Body of pancreas (tissue), 4 donors: ENCODE results near the gene CAPN8. TPM values are rescaled to one million over a fixed set of nuclear protein-coding genes. Genes with fewer than 3 reads are reported as not detected.

Source experiments
- ATAC-seq: fragments of 150-250 bp; one replicate; pipeline ENCODE4 v1.9.1; 2016
- DNase-seq, 4 donors: peaks; one replicate each; pipeline ENCODE4 v3.0.0-alpha.2; 2019
- H3K27ac ChIP-seq, 4 donors: fragments of 200-600 bp; sonication (generic); 1 replicate in 3 of 4; 2 replicates in 1 of 4; pipeline versions ENCODE4 v1.5.1 to v1.6.1; 2016 to 2019; ENCODE audit warnings: mild to moderate bottlenecking in 1 of 4, mixed read lengths in 1 of 4, moderate library complexity in 1 of 4
- H3K27me3 ChIP-seq, 2 donors: fragments of 200-600 bp; sonication (generic); one replicate each; pipeline ENCODE4 v1.6.0; 2016; ENCODE audit warnings: mild to moderate bottlenecking in 1 of 2
- H3K36me3 ChIP-seq, 2 donors: fragments of 200-600 bp; sonication (generic); replicated peaks in 1 of 2; 2 replicates each; pipeline ENCODE4 v1.5.1; 2016; ENCODE audit warnings: low read depth in 2 of 2; ENCODE audit not compliant: insufficient read depth in 1 of 2
- H3K4me1 ChIP-seq: fragments of 200-600 bp; sonication (generic); one replicate; pipeline ENCODE4 v1.6.0; 2016
- H3K4me3 ChIP-seq, 2 donors: fragments of 200-600 bp; sonication (generic); 1 replicate in 1 of 2; 2 replicates in 1 of 2; pipeline ENCODE4 v1.5.1; 2016 to 2019
- H3K9me3 ChIP-seq, 3 donors: fragments of 200-600 bp; sonication (generic); 1 replicate in 2 of 3; 2 replicates in 1 of 3; pipeline ENCODE4 v1.5.1; 2016
- POLR2A ChIP-seq, 3 donors: fragments of 450-650 bp; IDR thresholded peaks; one replicate each; pipeline ENCODE4 v1.6.1; 2016; ENCODE audit warnings: antibody characterized with exemption in 3 of 3, mild to moderate bottlenecking in 2 of 3
- WGBS, 2 donors: methylation state at CpG; one replicate each; pipeline ENCODE4 v1.1.5; 2017; 5-methylcytosine and 5-hydroxymethylcytosine counted together
- intact Hi-C: fragments of 100-400 bp; cut with DNase I; formaldehyde crosslinking; loops from one replicate; pipeline ENCODE4 v1.15.1; 2023
- total RNA-seq, 2 donors: library from RNA; depleted of rRNA; stranded (reverse); fragments of >200 nt; gene quantifications; one replicate each; pipeline ENCODE4 v1.1.0, GENCODE V29; 2016
- TF ChIP-seq, protein P1 (sequence below), 7 experiments: fragments of 450-650 bp in 4 of 7; fragments of 200-600 bp in 3 of 7; sonication (generic) in 3 of 7; IDR thresholded peaks; one replicate each; pipeline ENCODE4 v1.5.1; 2016 to 2019; ENCODE audit warnings: antibody characterized with exemption in 7 of 7

The CAPN8 gene
- total RNA-seq, 2 donors from 2014 or later, result 43.1 TPM; not detected in 1

GRCh38 chr1:223547316-223548114 lies 118.0 kb downstream of the CAPN8 start:
- Histone ChIP-seq H3K9me3 (no peaks in the 10 kb centered on the region), H3K27me3 (no peaks in the 10 kb centered on the region), H3K4me1 (no peaks in the 10 kb centered on the region), H3K27ac (no peak overlapping the region), H3K36me3 (no peaks in the 10 kb centered on the region), H3K4me3 (no peak overlapping the region)
- intact Hi-C loops, result no loop called here
- no peak for DNase-seq
- WGBS, 2 donors, result 78 to 84% methylated on average over 7 of the region's 7 CpGs
- TF ChIP-seq, protein P1, sequence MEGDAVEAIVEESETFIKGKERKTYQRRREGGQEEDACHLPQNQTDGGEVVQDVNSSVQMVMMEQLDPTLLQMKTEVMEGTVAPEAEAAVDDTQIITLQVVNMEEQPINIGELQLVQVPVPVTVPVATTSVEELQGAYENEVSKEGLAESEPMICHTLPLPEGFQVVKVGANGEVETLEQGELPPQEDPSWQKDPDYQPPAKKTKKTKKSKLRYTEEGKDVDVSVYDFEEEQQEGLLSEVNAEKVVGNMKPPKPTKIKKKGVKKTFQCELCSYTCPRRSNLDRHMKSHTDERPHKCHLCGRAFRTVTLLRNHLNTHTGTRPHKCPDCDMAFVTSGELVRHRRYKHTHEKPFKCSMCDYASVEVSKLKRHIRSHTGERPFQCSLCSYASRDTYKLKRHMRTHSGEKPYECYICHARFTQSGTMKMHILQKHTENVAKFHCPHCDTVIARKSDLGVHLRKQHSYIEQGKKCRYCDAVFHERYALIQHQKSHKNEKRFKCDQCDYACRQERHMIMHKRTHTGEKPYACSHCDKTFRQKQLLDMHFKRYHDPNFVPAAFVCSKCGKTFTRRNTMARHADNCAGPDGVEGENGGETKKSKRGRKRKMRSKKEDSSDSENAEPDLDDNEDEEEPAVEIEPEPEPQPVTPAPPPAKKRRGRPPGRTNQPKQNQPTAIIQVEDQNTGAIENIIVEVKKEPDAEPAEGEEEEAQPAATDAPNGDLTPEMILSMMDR (IDR thresholded peaks at IDR 0.05), result no peak
- TF ChIP-seq POLR2A (IDR thresholded peaks at IDR 0.05), result no peak
- no peak for ATAC-seq

GRCh38 chr1:223545343-223545742 lies 120.2 kb downstream of the CAPN8 start:
- 44 to 50% methylated on average over 4 of the region's 4 CpGs for WGBS, 2 donors
- H3K27me3 ChIP-seq, result no peaks in the 10 kb centered on the region
- ATAC-seq, result no peak
- no peak overlapping the region for H3K4me3 ChIP-seq
- H3K36me3 ChIP-seq, result no peaks in the 10 kb centered on the region
- DNase-seq, result no peak
- intact Hi-C loops, result no loop called here
- no peaks in the 10 kb centered on the region for H3K9me3 ChIP-seq
- no peak overlapping the region for H3K27ac ChIP-seq
- H3K4me1 ChIP-seq, result peaks cover 4% of the 10 kb centered on the region
- TF ChIP-seq POLR2A (IDR thresholded peaks at IDR 0.05), result no peak
- TF ChIP-seq, protein P1 (IDR thresholded peaks at IDR 0.05), result no peak

GRCh38 chr1:223543560-223543959 lies 121.9 kb downstream of the CAPN8 start:
- Histone ChIP-seq H3K4me3 (no peak overlapping the region), H3K27ac (no peak overlapping the region), H3K27me3 (no peaks in the 10 kb centered on the region), H3K36me3 (no peaks in the 10 kb centered on the region), H3K9me3 (no peaks in the 10 kb centered on the region), H3K4me1 (peaks cover 7% of the 10 kb centered on the region)
- no peak for ATAC-seq
- TF ChIP-seq, protein P1 (IDR thresholded peaks at IDR 0.05), result no peak
- TF ChIP-seq POLR2A (IDR thresholded peaks at IDR 0.05), result no peak
- WGBS, 2 donors, result 86% methylated on average over 4 of the region's 4 CpGs
- intact Hi-C loops, result no loop called here
- DNase-seq, result no peak

GRCh38 chr1:223542831-223543230 lies 122.7 kb downstream of the CAPN8 start:
- DNase-seq (no peak), ATAC-seq (no peak)
- intact Hi-C loops, result no loop called here
- Histone ChIP-seq H3K4me1 (peaks cover 7% of the 10 kb centered on the region), H3K27ac (no peak overlapping the region), H3K4me3 (no peak overlapping the region), H3K36me3 (no peaks in the 10 kb centered on the region), H3K27me3 (no peaks in the 10 kb centered on the region), H3K9me3 (no peaks in the 10 kb centered on the region)
- no peak for TF ChIP-seq POLR2A (IDR thresholded peaks at IDR 0.05)
- TF ChIP-seq, protein P1 (IDR thresholded peaks at IDR 0.05), result no peak
- WGBS, 2 donors, result 62 to 63% methylated on average over 4 of the region's 4 CpGs
